Effector CD4-positive, alpha-beta T cell (primary cell): ENCODE measurements around the gene FSIP1.

ENCODE experiments used
- DNase-seq: peaks from one replicate; pipeline ENCODE4 v3.0.0-alpha.2; 2020

The FSIP1 gene

GRCh38 chr15:39613271-39613670 is 169.4 kb downstream of the FSIP1 start:
- no peak for DNase-seq

- no peak for DNase-seq
Measured at GRCh38 chr15:39610665-39611064, 172.0 kb downstream of the FSIP1 start.

- no peak for DNase-seq
Measured at GRCh38 chr15:39609166-39609916, 173.3 kb downstream of the FSIP1 start.

GRCh38 chr15:39608185-39609139 is 174.2 kb downstream of the FSIP1 start:
- DNase-seq, result no peak

GRCh38 chr15:39605146-39605545 is 177.5 kb downstream of the FSIP1 start:
- DNase-seq, result no peak

- DNase-seq, result no peak
Measured at GRCh38 chr15:39602143-39602542, 180.5 kb downstream of the FSIP1 start.

GRCh38 chr15:39599871-39600270 is 182.8 kb downstream of the FSIP1 start:
- no peak for DNase-seq

- no peak for DNase-seq
Measured at GRCh38 chr15:39598958-39599845, 183.4 kb downstream of the FSIP1 start.

- DNase-seq, result no peak
Measured at GRCh38 chr15:39598186-39598850, 184.3 kb downstream of the FSIP1 start.

GRCh38 chr15:39597751-39598185 is 184.9 kb downstream of the FSIP1 start:
- no peak for DNase-seq

- no peak for DNase-seq
Measured at GRCh38 chr15:39597336-39597735, 185.3 kb downstream of the FSIP1 start.

- no peak for DNase-seq
Measured at GRCh38 chr15:39596358-39597051, 186.1 kb downstream of the FSIP1 start.

GRCh38 chr15:39595338-39596221 is 187.1 kb downstream of the FSIP1 start:
- no peak for DNase-seq

- DNase-seq, result no peak
Measured at GRCh38 chr15:39594446-39595337, 187.9 kb downstream of the FSIP1 start.

- no peak for DNase-seq
Measured at GRCh38 chr15:39593656-39594445, 188.8 kb downstream of the FSIP1 start.

GRCh38 chr15:39593071-39593655 is 189.5 kb downstream of the FSIP1 start:
- no peak for DNase-seq

GRCh38 chr15:39592500-39592899 is 190.1 kb downstream of the FSIP1 start:
- DNase-seq, result no peak

GRCh38 chr15:39591896-39592315 is 190.7 kb downstream of the FSIP1 start:
- DNase-seq, result no peak
